Stimulated activated naive B cell treated with anti-CD40 and anti-IgM and Interleukin-4, amounts not matched to agents 10 μg/mL and 1 μg/mL and 100 μg/mL, for 72 hours (primary cell): ENCODE measurements around the gene MGME1.
A peak's percentile ranks its signal among the peaks of the same experiment; 100 is the strongest.

Source experiments
- ATAC-seq, 2 donors: fragments of 150-1000 bp; cut with Tn5 transposase; replicated peaks; 2 replicates each; pipeline ENCODE4 v1.10.0; 2021; ENCODE audit warnings: moderate library complexity in 1 of 2
- DNase-seq: peaks from one replicate; pipeline ENCODE4 v3.0.0; 2021
- H3K27ac Mint-ChIP-seq: one replicate; pipeline ENCODE4 v1.8.0; 2022; ENCODE audit warnings: mild to moderate bottlenecking, mixed read lengths
- H3K27me3 Mint-ChIP-seq, 2 donors: one replicate each; pipeline ENCODE4 v1.8.0; 2022; ENCODE audit warnings: mixed read lengths in 2 of 2
- H3K36me3 Mint-ChIP-seq, 2 donors: one replicate each; pipeline ENCODE4 v1.8.0; 2022; ENCODE audit warnings: mixed read lengths in 2 of 2, mild to moderate bottlenecking in 1 of 2
- H3K4me1 Mint-ChIP-seq, 2 donors: one replicate each; pipeline ENCODE4 v1.8.0; 2022; ENCODE audit warnings: mixed read lengths in 2 of 2, mild to moderate bottlenecking in 1 of 2
- H3K4me3 Mint-ChIP-seq, 2 donors: one replicate each; pipeline ENCODE4 v1.8.0; 2022; ENCODE audit warnings: mild to moderate bottlenecking in 2 of 2, mixed read lengths in 2 of 2, moderate library complexity in 1 of 2
- H3K9me3 Mint-ChIP-seq, 2 donors: one replicate each; pipeline ENCODE4 v1.8.0; 2022; ENCODE audit warnings: mixed read lengths in 2 of 2, mild to moderate bottlenecking in 1 of 2

Gene MGME1

DNA sequence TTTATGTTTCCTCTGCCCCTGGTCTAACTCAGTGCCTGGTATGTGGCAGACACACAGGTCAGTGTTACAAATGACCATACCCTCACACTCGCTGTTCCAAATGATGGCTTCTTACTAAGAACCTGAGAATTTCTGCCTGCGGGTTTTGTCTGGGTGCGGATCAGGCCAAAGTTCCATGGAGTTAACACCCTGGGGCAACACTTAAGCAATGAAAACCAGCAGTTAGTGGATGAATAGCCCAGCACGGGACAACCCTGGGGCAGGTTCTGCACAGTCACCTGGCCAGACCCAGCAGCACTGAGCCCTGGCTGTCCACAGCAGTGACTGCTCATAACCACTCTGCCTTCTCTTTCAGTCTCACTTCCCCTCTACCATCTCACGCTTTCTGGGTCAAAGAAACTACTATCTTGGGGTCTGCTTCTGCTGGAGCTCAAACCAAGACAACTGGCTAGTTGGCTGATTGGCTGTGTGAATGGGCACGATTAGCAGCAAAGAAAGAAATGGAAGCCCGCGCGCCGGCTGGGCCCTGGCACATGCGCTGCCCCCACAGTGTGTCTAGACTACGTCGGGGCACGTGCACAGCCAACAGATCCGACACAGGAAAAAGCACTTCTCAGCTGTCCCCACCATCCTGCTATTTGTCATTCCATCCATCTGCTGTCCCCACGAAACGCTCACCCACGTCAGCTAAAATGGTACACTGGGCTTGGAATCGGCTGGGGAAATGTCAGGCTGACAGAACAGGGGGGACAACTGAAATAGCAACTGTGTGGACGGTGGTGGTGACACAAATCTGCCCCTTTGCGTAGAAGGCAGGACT is 36.6 kb downstream of the MGME1 start:
- H3K4me3 Mint-ChIP-seq = peak overlapping the region; percentile 49 to 72
- no peaks in the 10 kb centered on the region for H3K27me3 Mint-ChIP-seq
- H3K27ac Mint-ChIP-seq = peak overlapping the region; percentile 97
- ATAC-seq (peak; percentile 90 to 91), DNase-seq (peak; percentile 70)
- H3K9me3 Mint-ChIP-seq = no peaks in the 10 kb centered on the region
- H3K4me1 Mint-ChIP-seq = peaks cover 23 to 47% of the 10 kb centered on the region in 2 donors
- H3K36me3 Mint-ChIP-seq = no peaks in the 10 kb centered on the region

GRCh38 chr20:18005990-18006364 is 37.2 kb downstream of the MGME1 start:
- ATAC-seq = no peak

GRCh38 chr20:18006684-18007083 is 37.9 kb downstream of the MGME1 start:
- H3K36me3 Mint-ChIP-seq = no peaks in the 10 kb centered on the region
- H3K9me3 Mint-ChIP-seq = no peaks in the 10 kb centered on the region

More at GRCh38 chr20:18005990-18006364, 37.2 kb downstream of the MGME1 start:
- Mint-ChIP-seq H3K27ac (peak overlapping the region; percentile 97), H3K4me3 (peak overlapping the region in 1 of 2 donors; percentile 72), H3K9me3 (no peaks in the 10 kb centered on the region), H3K4me1 (peaks cover 23 to 47% of the 10 kb centered on the region in 2 donors), H3K27me3 (no peaks in the 10 kb centered on the region), H3K36me3 (no peaks in the 10 kb centered on the region)
- no peak for DNase-seq

GRCh38 chr20:18007534-18008292 is 38.9 kb downstream of the MGME1 start:
- no peak for ATAC-seq
- Mint-ChIP-seq H3K27ac (no peak overlapping the region), H3K27me3 (no peaks in the 10 kb centered on the region), H3K4me3 (no peak overlapping the region), H3K36me3 (no peaks in the 10 kb centered on the region), H3K4me1 (peaks cover 25 to 51% of the 10 kb centered on the region in 2 donors), H3K9me3 (peaks cover 0 to 2% of the 10 kb centered on the region in 2 donors)
- DNase-seq = no peak

More at GRCh38 chr20:18006684-18007083, 37.9 kb downstream of the MGME1 start:
- DNase-seq (no peak), ATAC-seq (no peak)
- H3K4me3 Mint-ChIP-seq = no peak overlapping the region
- peaks cover 21 to 45% of the 10 kb centered on the region in 2 donors for H3K4me1 Mint-ChIP-seq
- no peaks in the 10 kb centered on the region for H3K27me3 Mint-ChIP-seq
- peak overlapping the region; percentile 31 for H3K27ac Mint-ChIP-seq

GRCh38 chr20:18009116-18009515 is 40.3 kb downstream of the MGME1 start:
- Mint-ChIP-seq H3K9me3 (peaks cover 0 to 2% of the 10 kb centered on the region in 2 donors), H3K36me3 (no peaks in the 10 kb centered on the region), H3K27me3 (no peaks in the 10 kb centered on the region), H3K4me3 (no peak overlapping the region), H3K4me1 (peaks cover 20 to 45% of the 10 kb centered on the region in 2 donors), H3K27ac (no peak overlapping the region)
- no peak for ATAC-seq
- DNase-seq = no peak

DNA sequence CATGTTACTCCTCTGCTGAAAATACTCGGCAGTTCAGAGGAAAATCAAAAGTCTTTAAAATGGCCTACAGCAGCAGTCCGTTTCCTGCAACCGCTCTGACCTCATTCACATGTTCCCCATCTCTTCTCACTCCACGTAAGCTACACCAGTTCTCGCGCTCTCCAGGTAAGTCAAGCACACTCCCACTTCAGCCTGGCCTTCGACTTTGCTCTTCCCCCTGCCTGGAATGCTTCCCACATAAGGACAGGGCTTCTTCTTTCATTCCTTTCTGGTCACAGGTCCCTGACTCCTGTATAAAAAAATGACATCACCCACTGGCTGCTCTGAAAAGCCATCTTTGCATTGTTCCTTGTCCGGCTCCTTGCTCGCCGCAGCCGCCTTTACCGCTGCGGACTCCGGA is 42.7 kb downstream of the MGME1 start:
- no peak overlapping the region for H3K4me3 Mint-ChIP-seq
- no peak overlapping the region for H3K27ac Mint-ChIP-seq
- H3K27me3 Mint-ChIP-seq = no peaks in the 10 kb centered on the region
- H3K36me3 Mint-ChIP-seq = no peaks in the 10 kb centered on the region
- ATAC-seq (no peak), DNase-seq (no peak)
- peaks cover 0 to 2% of the 10 kb centered on the region in 2 donors for H3K9me3 Mint-ChIP-seq
- peaks cover 4 to 22% of the 10 kb centered on the region in 2 donors for H3K4me1 Mint-ChIP-seq

- peak in 1 of 2 donors; percentile 52 for ATAC-seq
- H3K27ac Mint-ChIP-seq = no peak overlapping the region
- no peaks in the 10 kb centered on the region for H3K27me3 Mint-ChIP-seq
- no peak for DNase-seq
- no peak overlapping the region for H3K4me3 Mint-ChIP-seq
- peaks cover 0 to 2% of the 10 kb centered on the region in 2 donors for H3K9me3 Mint-ChIP-seq
- no peaks in the 10 kb centered on the region for H3K36me3 Mint-ChIP-seq
- H3K4me1 Mint-ChIP-seq = peaks cover 4 to 18% of the 10 kb centered on the region in 2 donors
Observed at GRCh38 chr20:18011951-18012645, 43.3 kb downstream of the MGME1 start.

- peaks cover 0 to 2% of the 10 kb centered on the region in 2 donors for H3K9me3 Mint-ChIP-seq
- H3K27me3 Mint-ChIP-seq = no peaks in the 10 kb centered on the region
- DNase-seq (no peak), ATAC-seq (no peak)
- peaks cover 4 to 10% of the 10 kb centered on the region in 2 donors for H3K4me1 Mint-ChIP-seq
- no peaks in the 10 kb centered on the region for H3K36me3 Mint-ChIP-seq
- H3K4me3 Mint-ChIP-seq = no peak overlapping the region
- H3K27ac Mint-ChIP-seq = no peak overlapping the region
Observed at GRCh38 chr20:18012901-18013300, 44.1 kb downstream of the MGME1 start.

DNA sequence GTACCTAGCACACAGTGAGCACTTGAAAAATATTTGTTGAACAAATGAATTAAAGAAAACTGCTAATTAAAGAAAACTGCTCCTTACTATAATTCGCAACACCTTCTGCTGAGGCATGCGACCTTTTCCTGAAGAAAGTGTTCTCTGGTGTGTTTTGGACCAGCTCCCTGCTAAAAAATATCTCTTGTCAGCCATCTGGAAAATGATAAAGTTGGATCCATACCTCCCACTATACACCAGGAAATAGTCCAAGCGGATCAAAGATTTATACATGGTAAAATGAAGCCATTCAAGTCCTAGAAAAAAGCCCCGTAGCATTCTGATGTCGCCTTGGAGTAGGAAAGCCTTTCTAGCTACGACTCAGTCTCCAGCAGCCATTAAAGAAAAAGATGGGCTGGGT is 45.6 kb downstream of the MGME1 start:
- peaks cover 0 to 2% of the 10 kb centered on the region in 2 donors for H3K9me3 Mint-ChIP-seq
- ATAC-seq (no peak), DNase-seq (no peak)
- H3K4me1 Mint-ChIP-seq = peaks cover 9 to 15% of the 10 kb centered on the region in 2 donors
- H3K4me3 Mint-ChIP-seq = no peak overlapping the region
- H3K27ac Mint-ChIP-seq = no peak overlapping the region
- H3K36me3 Mint-ChIP-seq = no peaks in the 10 kb centered on the region
- H3K27me3 Mint-ChIP-seq = no peaks in the 10 kb centered on the region

GRCh38 chr20:18016772-18017171 is 48.0 kb downstream of the MGME1 start:
- peaks cover 0 to 2% of the 10 kb centered on the region in 2 donors for H3K9me3 Mint-ChIP-seq
- DNase-seq = no peak
- no peak for ATAC-seq
- H3K4me3 Mint-ChIP-seq = no peak overlapping the region
- H3K36me3 Mint-ChIP-seq = no peaks in the 10 kb centered on the region
- peaks cover 0 to 5% of the 10 kb centered on the region in 2 donors for H3K27me3 Mint-ChIP-seq
- H3K4me1 Mint-ChIP-seq = peaks cover 8 to 12% of the 10 kb centered on the region in 2 donors
- no peak overlapping the region for H3K27ac Mint-ChIP-seq

GRCh38 chr20:18018100-18018499 is 49.3 kb downstream of the MGME1 start:
- Mint-ChIP-seq H3K27ac (no peak overlapping the region), H3K4me1 (peaks cover 5 to 6% of the 10 kb centered on the region in 2 donors), H3K36me3 (no peaks in the 10 kb centered on the region), H3K4me3 (no peak overlapping the region), H3K27me3 (peaks cover 0 to 5% of the 10 kb centered on the region in 2 donors), H3K9me3 (no peaks in the 10 kb centered on the region)
- ATAC-seq (no peak), DNase-seq (no peak)

DNA sequence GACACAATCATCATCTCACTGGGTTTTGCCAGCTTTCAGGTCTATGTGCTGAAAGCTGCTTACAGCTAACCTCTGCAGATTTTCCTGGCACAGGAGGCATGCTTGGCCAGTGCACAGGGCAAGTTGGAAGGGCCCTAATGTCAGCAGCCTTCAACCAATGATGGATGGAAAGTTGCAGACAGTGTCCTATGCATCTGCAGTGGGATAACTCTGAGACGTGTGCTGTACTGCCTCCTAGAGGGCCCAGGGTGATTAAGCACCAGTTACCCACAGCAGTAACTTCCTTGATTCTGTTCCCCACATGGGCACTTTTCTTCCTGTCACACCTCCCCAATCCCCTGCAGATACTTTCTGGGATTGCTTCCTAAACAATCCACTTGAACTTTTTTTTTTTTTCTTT is 50.2 kb downstream of the MGME1 start:
- Mint-ChIP-seq H3K36me3 (no peaks in the 10 kb centered on the region), H3K27ac (no peak overlapping the region), H3K4me3 (no peak overlapping the region), H3K4me1 (peaks cover 5 to 6% of the 10 kb centered on the region in 2 donors), H3K9me3 (no peaks in the 10 kb centered on the region), H3K27me3 (peaks cover 4 to 5% of the 10 kb centered on the region in 2 donors)
- ATAC-seq (peak; percentile 94 to 97), DNase-seq (no peak)

DNA sequence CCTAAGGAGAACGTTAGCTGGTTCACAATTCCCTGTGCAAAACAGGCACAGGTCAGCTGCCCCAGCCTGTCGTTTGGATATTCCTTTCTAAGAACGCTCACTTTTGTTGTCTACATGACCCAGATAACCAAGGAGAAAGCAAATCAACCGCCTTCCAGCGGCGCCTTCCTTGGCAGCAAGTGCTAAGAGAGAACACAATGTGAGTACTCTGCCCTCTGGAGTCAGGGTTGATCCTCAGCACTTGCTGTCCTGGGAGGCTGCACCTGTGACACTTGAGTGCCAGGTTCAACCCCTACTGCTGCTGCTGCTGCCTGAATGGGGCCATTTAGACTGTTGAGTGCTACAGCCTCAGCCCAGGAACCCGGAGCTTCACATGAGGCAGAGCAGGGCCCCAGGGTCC is 52.1 kb downstream of the MGME1 start:
- no peaks in the 10 kb centered on the region for H3K9me3 Mint-ChIP-seq

GRCh38 chr20:18024606-18025127 is 55.8 kb downstream of the MGME1 start:
- Mint-ChIP-seq H3K36me3 (no peaks in the 10 kb centered on the region), H3K4me3 (no peak overlapping the region), H3K4me1 (no peaks in the 10 kb centered on the region), H3K27ac (no peak overlapping the region), H3K27me3 (peaks cover 5 to 10% of the 10 kb centered on the region in 2 donors), H3K9me3 (no peaks in the 10 kb centered on the region)
- DNase-seq = no peak
- ATAC-seq = no peak

More for the DNA sequence above, 52.1 kb downstream of the MGME1 start:
- ATAC-seq = no peak
- peaks cover 5 to 6% of the 10 kb centered on the region in 2 donors for H3K4me1 Mint-ChIP-seq
- no peaks in the 10 kb centered on the region for H3K36me3 Mint-ChIP-seq
- no peak overlapping the region for H3K4me3 Mint-ChIP-seq
- no peak for DNase-seq
- H3K27ac Mint-ChIP-seq = no peak overlapping the region
- peaks cover 4 to 5% of the 10 kb centered on the region in 2 donors for H3K27me3 Mint-ChIP-seq
